NT2/D1 (cell line): ENCODE results near the gene RASL10B.

Experiments
- DNase-seq: peaks from one replicate; pipeline ENCODE4 v3.0.0-alpha.2; 2011; ENCODE audit warnings: low read depth, low spot score
- H3K27me3 ChIP-seq: 2 replicates; pipeline ENCODE4 v1.6.0; 2011; ENCODE audit warnings: mild to moderate bottlenecking; ENCODE audit not compliant: insufficient read length, insufficient read depth
- H3K36me3 ChIP-seq: 2 replicates; pipeline ENCODE4 v1.6.1; 2011; ENCODE audit warnings: mild to moderate bottlenecking, low read length, mixed read lengths; ENCODE audit not compliant: insufficient read depth, insufficient read length
- H3K4me1 ChIP-seq: 2 replicates; pipeline ENCODE4 v1.5.1; 2011; ENCODE audit not compliant: insufficient read depth, insufficient read length
- H3K4me3 ChIP-seq: 2 replicates; pipeline ENCODE4 v1.5.1; 2011; ENCODE audit warnings: low read depth; ENCODE audit not compliant: insufficient read length
- H3K9ac ChIP-seq: 2 replicates; pipeline ENCODE4 v1.6.0; 2011; ENCODE audit warnings: low read depth; ENCODE audit not compliant: insufficient read length
- H3K9me3 ChIP-seq: 2 replicates; pipeline ENCODE4 v1.5.1; 2011; ENCODE audit warnings: mild to moderate bottlenecking, low read length; ENCODE audit not compliant: insufficient read depth
- SUZ12 ChIP-seq: IDR thresholded peaks from 2 replicates; pipeline ENCODE4 v1.6.1; 2011; ENCODE audit not compliant: insufficient read length, insufficient read depth; ENCODE audit errors: extremely low read depth
- YY1 ChIP-seq: IDR thresholded peaks from 2 replicates; pipeline ENCODE4 v1.6.1; 2011; ENCODE audit not compliant: insufficient read length, insufficient read depth
- ZNF274 ChIP-seq: IDR thresholded peaks from 2 replicates; pipeline ENCODE4 v1.6.1; 2011; ENCODE audit warnings: mild to moderate bottlenecking, low read depth, low read length

RASL10B gene

DNA sequence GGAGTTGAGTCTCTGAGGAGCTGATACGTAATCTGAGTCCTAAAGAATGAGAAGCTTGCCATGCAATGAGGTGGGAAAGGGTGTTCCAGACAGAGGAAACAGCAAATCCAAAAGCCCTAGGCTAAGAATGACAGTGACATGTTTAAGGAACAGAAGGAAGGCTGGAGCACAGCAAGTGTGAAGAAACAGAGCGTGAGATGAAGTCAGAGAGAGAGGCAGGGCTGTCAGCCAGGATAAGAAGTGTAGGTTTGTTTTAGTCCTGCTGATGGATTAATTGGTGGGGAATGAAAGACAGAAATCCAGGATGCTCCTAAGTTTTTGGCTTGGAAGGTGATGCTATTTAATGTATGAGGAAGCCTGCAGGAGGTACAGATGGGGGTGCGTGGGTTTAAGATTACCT lies 49.5 kb downstream of the RASL10B start:
- H3K27me3 ChIP-seq = no peaks in the 10 kb centered on the region
- no peak for TF ChIP-seq ZNF274

DNA sequence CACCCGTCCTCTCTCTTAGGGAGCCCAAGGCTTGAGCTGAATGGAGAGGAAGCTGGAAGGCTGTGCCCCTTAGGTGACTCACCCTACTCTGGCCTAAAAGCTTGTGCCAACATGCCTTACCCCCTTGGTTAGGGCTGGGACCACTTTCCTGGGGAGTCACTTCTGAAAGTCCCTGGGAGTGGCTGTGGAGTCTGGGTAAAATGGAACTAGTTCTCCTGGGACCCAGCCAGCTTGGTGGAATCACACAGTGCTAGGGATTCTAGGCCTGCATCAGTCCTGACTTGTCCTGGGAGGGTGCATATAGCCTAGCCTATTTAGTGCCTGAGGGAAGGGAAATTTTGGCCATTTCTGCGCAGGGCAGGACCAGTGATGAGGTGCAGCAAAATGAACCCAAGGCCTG lies 53.5 kb downstream of the RASL10B start:
- TF ChIP-seq SUZ12 (no peak), ZNF274 (no peak), YY1 (no peak)
- Histone ChIP-seq H3K9me3 (no peaks in the 10 kb centered on the region), H3K4me3 (no peak overlapping the region), H3K9ac (no peak overlapping the region), H3K4me1 (peaks cover 2% of the 10 kb centered on the region), H3K36me3 (no peaks in the 10 kb centered on the region), H3K27me3 (no peaks in the 10 kb centered on the region)
- no peak for DNase-seq

More for the DNA sequence above, 49.5 kb downstream of the RASL10B start:
- Histone ChIP-seq H3K9me3 (no peaks in the 10 kb centered on the region), H3K4me1 (peaks cover 4% of the 10 kb centered on the region), H3K4me3 (no peak overlapping the region), H3K9ac (no peak overlapping the region), H3K36me3 (no peaks in the 10 kb centered on the region)
- no peak for DNase-seq

DNA sequence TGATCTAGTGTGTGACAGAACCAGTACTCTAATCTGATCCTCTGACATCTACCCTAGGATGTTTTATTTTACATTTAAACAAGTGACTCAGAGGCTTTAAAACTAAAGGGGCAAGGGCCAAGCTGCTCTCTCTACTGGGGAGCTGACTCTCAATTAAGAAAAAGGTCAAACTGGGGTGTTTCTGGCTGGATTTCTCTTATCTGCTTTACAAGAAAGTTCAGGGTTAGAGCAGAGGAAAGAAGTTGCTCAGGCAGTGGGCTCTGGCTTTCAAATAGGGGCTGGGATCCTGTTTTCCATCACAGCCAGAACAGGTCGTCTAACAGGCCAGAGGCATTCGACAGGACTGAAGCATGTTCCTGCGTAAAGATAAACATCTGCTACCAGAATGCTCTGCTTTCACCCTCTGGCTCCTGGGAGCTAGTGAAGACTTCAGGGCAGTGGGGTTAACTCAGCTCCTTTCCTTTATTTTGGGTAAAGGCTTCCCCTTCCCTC lies 55.5 kb downstream of the RASL10B start:
- Histone ChIP-seq H3K4me1 (no peaks in the 10 kb centered on the region), H3K9me3 (no peaks in the 10 kb centered on the region), H3K4me3 (no peak overlapping the region), H3K9ac (no peak overlapping the region), H3K36me3 (no peaks in the 10 kb centered on the region), H3K27me3 (no peaks in the 10 kb centered on the region)
- TF ChIP-seq SUZ12 (no peak), ZNF274 (no peak), YY1 (no peak)
- no peak for DNase-seq

DNA sequence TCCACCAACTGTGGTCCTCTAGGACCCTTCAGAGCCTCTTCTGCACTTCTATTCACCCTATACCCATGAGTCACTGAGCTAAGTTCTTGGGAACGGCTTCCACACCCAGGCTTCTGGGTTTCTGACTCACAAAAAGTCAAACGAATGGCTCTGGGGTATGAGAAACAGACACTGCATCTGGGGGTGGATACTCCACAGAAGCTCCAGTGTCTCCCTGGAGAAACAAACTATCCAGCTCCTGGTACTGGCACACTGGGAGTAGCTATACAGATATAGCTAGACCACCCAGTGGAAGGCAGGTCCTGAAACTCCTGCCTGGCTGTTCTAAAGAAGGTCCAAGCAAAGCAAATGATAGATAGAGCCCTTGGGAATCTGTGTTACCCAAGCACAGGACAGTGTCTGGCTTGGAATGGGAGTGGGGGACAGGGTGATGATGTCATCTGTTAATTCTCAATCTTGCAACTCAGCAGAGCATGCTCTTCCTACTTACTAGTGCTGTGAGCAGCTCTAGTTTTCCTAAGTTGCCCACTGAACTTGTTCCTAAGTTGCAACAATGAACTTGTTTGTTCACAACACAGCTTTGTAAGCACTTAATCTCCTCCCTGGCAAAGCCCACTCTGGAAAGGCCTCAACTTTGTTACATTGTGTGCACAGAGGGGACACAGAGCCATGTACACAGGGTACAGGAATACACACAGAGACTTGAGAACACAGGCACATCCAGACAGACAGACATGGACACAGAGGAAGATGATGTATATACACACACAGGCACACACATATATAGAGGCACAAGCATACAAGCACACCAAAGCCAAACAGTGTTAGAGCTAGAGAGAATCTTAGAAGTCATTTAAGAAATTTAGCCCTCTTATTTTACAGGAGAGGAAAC lies 57.3 kb downstream of the RASL10B start:
- Histone ChIP-seq H3K4me3 (no peak overlapping the region), H3K27me3 (peaks cover 6% of the 10 kb centered on the region), H3K9me3 (no peaks in the 10 kb centered on the region), H3K9ac (no peak overlapping the region), H3K4me1 (no peaks in the 10 kb centered on the region), H3K36me3 (no peaks in the 10 kb centered on the region)
- DNase-seq = no peak
- TF ChIP-seq ZNF274 = no peak
- TF ChIP-seq YY1 = no peak
- TF ChIP-seq SUZ12 = no peak

DNA sequence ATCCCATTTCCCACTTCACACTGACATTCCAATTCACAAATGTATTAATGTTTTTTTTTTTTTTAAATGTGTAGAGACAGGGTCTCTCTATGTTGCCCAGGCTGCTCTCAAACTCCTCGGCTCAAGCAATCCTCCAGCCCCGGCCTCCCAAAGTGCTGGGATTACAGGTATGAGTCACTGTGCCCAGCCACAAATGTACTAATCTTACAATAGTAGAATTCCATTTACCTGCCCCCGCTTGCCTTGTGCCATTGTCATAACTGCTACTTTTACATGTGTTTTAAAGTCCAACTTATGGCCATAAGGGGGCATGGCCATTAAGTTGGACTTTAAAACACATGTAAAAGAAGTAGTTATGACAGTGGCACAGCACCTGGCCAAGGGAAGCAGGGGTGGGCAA lies 59.4 kb downstream of the RASL10B start:
- TF ChIP-seq ZNF274 (no peak), SUZ12 (no peak), YY1 (no peak)
- Histone ChIP-seq H3K36me3 (no peaks in the 10 kb centered on the region), H3K4me3 (no peak overlapping the region), H3K9ac (no peak overlapping the region), H3K4me1 (peaks cover 1% of the 10 kb centered on the region), H3K9me3 (no peaks in the 10 kb centered on the region), H3K27me3 (peaks cover 27% of the 10 kb centered on the region)
- no peak for DNase-seq

DNA sequence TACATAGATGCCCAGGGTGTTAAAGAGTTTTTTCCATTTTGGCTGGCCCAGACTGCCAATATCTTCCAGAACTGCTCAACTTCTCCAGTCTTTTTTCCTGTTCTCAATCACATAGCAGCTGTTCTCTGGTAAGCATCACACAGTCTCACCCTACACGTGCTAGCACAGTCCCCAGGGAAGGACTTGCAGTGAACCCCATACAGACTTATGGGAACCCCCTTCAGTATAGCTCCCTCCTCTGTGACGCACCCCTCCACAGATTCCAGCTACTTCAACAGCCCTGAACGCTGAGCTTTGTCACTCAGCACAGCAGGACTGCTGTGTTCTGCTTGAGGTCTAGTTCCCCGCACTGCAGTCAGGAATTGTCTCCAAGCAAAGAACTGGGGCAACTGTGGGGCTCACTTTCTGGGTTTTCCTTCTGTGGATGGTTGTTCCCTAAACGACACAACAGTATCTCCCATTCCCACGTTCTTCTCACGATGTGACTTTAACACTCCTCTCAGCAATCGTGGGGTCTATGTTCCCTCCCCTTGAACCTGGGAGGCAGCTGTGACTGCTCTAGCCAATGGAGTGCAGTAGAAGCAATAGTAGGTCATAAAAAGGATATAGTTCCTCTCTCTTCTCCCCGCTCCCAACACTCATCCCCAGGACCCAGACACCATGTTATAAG lies 60.4 kb downstream of the RASL10B start:
- H3K9me3 ChIP-seq = no peaks in the 10 kb centered on the region
- no peaks in the 10 kb centered on the region for H3K36me3 ChIP-seq
- peaks cover 1% of the 10 kb centered on the region for H3K4me1 ChIP-seq
- TF ChIP-seq SUZ12 = no peak
- no peak for TF ChIP-seq YY1
- no peak for TF ChIP-seq ZNF274
- DNase-seq = no peak
- peaks cover 37% of the 10 kb centered on the region for H3K27me3 ChIP-seq
- no peak overlapping the region for H3K9ac ChIP-seq
- H3K4me3 ChIP-seq = no peak overlapping the region
